ENCODE measurements around the gene PTPN7.

- TF ChIP-seq CTCF (IDR thresholded peaks at IDR 0.05; ENCODE audit: insufficient read depth, low read length, poor library complexity, severe bottlenecking), result no peak
- TF ChIP-seq EZH2phosphoT487 (conservative IDR thresholded peaks at IDR 0.05; ENCODE audit: low read length), result no peak
Observed at GRCh38 chr1:202124142-202124541, 36.3 kb downstream of the PTPN7 start.
